K562 (cell line): Measurements from ENCODE around the gene ENO3. TPM values are rescaled to one million over a fixed set of nuclear protein-coding genes. Genes with fewer than 3 reads are reported as not detected.

Experiments used
- ATAC-seq: fragments of 200-7000 bp; cut with Tn5 transposase; 3 replicates; pipeline ENCODE4 v1.9.1; 2020; ENCODE audit warnings: moderate library complexity
- BruUV-seq: library from RNA; stranded (reverse); fragments of 400-500 nt; replicated peaks from 2 replicates; lab custom pipeline; 2021; lab: Mats Ljungman, UMichigan
- CTCF ChIA-PET: fragments of 300-600 bp; formaldehyde crosslinking; extraction: SDS; loops from one replicate; lab custom pipeline; 2021; ENCODE audit warnings: low intra/inter-chr PET ratio; lab: Yijun Ruan, JAX
- POLR2A ChIA-PET: fragments of 300-600, 350-650 bp; sonication (Branson Sonifier 250); formaldehyde crosslinking; extraction: SDS; loops from one replicate; lab custom pipeline; 2021; ENCODE audit warnings: antibody characterized with exemption, inconsistent platforms; lab: Yijun Ruan, JAX
- DNase-seq, 4 experiments: peaks; one replicate each; pipeline versions ENCODE4 v3.0.0 to v3.0.0-alpha.2; 2011 to 2018; ENCODE audit warnings: low spot score in 3 of 4, mixed read lengths in 3 of 4; ENCODE audit errors: extremely low read depth in 1 of 4
- FAIRE-seq: peaks from 2 replicates; lab custom pipeline; 2011; peaks lifted over from hg19 to GRCh38; lab: Jason Lieb, UNC
- H2AFZ ChIP-seq: 2 replicates; pipeline ENCODE4 v1.6.0; 2011; ENCODE audit warnings: low read depth, low read length, control low read depth, inconsistent platforms
- H3K27ac ChIP-seq: fragments of 200-600 bp; 3 replicates; pipeline ENCODE4 v1.8.0; 2011; ENCODE audit warnings: low read depth, mild to moderate bottlenecking, control low read depth, inconsistent platforms, low read length, moderate library complexity, mixed read lengths; ENCODE audit errors: extremely low read depth
- H3K27me3 ChIP-seq, 2 experiments: fragments of 300-600 bp in 1 of 2; 2 replicates in 1 of 2; 3 replicates in 1 of 2; pipeline versions ENCODE4 v1.6.0 to v1.8.0; 2011; ENCODE audit warnings: inconsistent platforms in 2 of 2, low read length in 2 of 2, mild to moderate bottlenecking in 1 of 2, mixed read lengths in 1 of 2, moderate library complexity in 1 of 2; ENCODE audit not compliant: control insufficient read depth in 2 of 2, insufficient read depth in 2 of 2
- H3K36me3 ChIP-seq: fragments of 300-600 bp; 3 replicates; pipeline ENCODE4 v1.8.0; 2011; ENCODE audit warnings: mild to moderate bottlenecking, low read length, inconsistent platforms; ENCODE audit not compliant: control insufficient read depth, insufficient read depth
- H3K4me1 ChIP-seq, 2 experiments: fragments of 200-600 bp in 1 of 2; replicated peaks in 1 of 2; 2 replicates in 1 of 2; 3 replicates in 1 of 2; pipeline versions ENCODE4 v1.5.1 to v1.8.0; 2011; ENCODE audit warnings: inconsistent platforms in 2 of 2, low read length in 2 of 2, mild to moderate bottlenecking in 1 of 2, mixed read lengths in 1 of 2, moderate library complexity in 1 of 2; ENCODE audit not compliant: control insufficient read depth in 2 of 2, insufficient read depth in 2 of 2
- H3K4me2 ChIP-seq: 2 replicates; pipeline ENCODE4 v1.6.1; 2011; ENCODE audit warnings: low read length, control low read depth, inconsistent platforms, mixed read lengths; ENCODE audit not compliant: insufficient read depth
- H3K4me3 ChIP-seq: fragments of 200-600 bp; sonication (generic), shearing (Covaris generic); 2 replicates; pipeline ENCODE4 v1.5.1; 2016; ENCODE audit warnings: control low read depth, inconsistent platforms
- H3K79me2 ChIP-seq: fragments of 200-600 bp; 3 replicates; pipeline ENCODE4 v1.8.0; 2011; ENCODE audit warnings: low read length, inconsistent platforms; ENCODE audit not compliant: control insufficient read depth, insufficient read depth
- H3K9ac ChIP-seq, 2 experiments: 2 replicates each; pipeline versions ENCODE4 v1.6.0 to v1.6.1; 2011; ENCODE audit warnings: low read depth in 2 of 2, low read length in 2 of 2, control low read depth in 1 of 2, inconsistent platforms in 1 of 2, mild to moderate bottlenecking in 1 of 2, mixed read lengths in 1 of 2; ENCODE audit not compliant: insufficient read depth in 1 of 2
- H3K9me1 ChIP-seq: one replicate; pipeline ENCODE4 v1.6.0; 2011; ENCODE audit warnings: inconsistent platforms, mild to moderate bottlenecking, low read length, moderate library complexity; ENCODE audit not compliant: control insufficient read depth, insufficient read depth
- H3K9me3 ChIP-seq: replicated peaks from 2 replicates; pipeline ENCODE4 v1.5.1; 2011; ENCODE audit warnings: low read depth, low read length, inconsistent platforms; ENCODE audit not compliant: control insufficient read depth, insufficient read depth
- H4K20me1 ChIP-seq: replicated peaks from 2 replicates; pipeline ENCODE4 v1.6.1; 2011; ENCODE audit warnings: low read length, inconsistent platforms, mixed read lengths; ENCODE audit not compliant: control insufficient read depth, insufficient read depth
- CLOCK ChIP-seq: fragments of 250-450 bp; sonication (Bioruptor Pico); IDR thresholded peaks from 2 replicates; pipeline ENCODE4 v1.4.0; 2020; ENCODE audit warnings: mild to moderate bottlenecking, moderate library complexity, borderline replicate concordance
- FOXK1 ChIP-seq: sonication (generic); formaldehyde crosslinking; IDR thresholded peaks from 2 replicates; pipeline ENCODE4 v1.8.0; 2022; ENCODE audit warnings: missing genetic modification reagents, mild to moderate bottlenecking, borderline replicate concordance
- MBD1 ChIP-seq: fragments of 250-450 bp; sonication (Bioruptor Pico); IDR thresholded peaks from 2 replicates; pipeline ENCODE4 v1.8.0; 2022; ENCODE audit warnings: inconsistent platforms
- NFE2 ChIP-seq: IDR thresholded peaks from 2 replicates; pipeline ENCODE4 v1.6.1; 2014; ENCODE audit warnings: antibody characterized with exemption, low read depth
- RBFOX2 ChIP-seq: fragments of 200-400 bp; formaldehyde crosslinking; IDR thresholded peaks from 2 replicates; pipeline ENCODE4 v1.6.1; 2017; ENCODE audit warnings: low read depth, mild to moderate bottlenecking, low read length, moderate library complexity
- RBM22 ChIP-seq: fragments of 200-400 bp; formaldehyde crosslinking; IDR thresholded peaks from 2 replicates; pipeline ENCODE4 v1.6.1; 2018; ENCODE audit warnings: low read length, low read depth; ENCODE audit not compliant: poor library complexity, severe bottlenecking
- WGBS: fragments of 100-300 bp; shearing (Covaris generic); methylation state at CpG from one replicate; pipeline ENCODE4 v1.1.6; 2016; ENCODE audit warnings: low coverage, mixed read lengths; ENCODE audit not compliant: insufficient coverage; ENCODE audit errors: missing lambda C conversion rate; 5-methylcytosine and 5-hydroxymethylcytosine counted together
- in situ Hi-C: fragments of 300-500 bp; cut with MboI; formaldehyde crosslinking; loops from 4 replicates; pipeline ENCODE4 v1.15.0; 2018; ENCODE audit warnings: inconsistent platforms, mixed read lengths
- intact Hi-C: fragments of 100-400 bp; cut with micrococcal nuclease; formaldehyde crosslinking; loops from 2 replicates; pipeline ENCODE4 v1.14.2; 2022
- polyA plus RNA-seq, 8 experiments: library from polyadenylated mRNA; depleted of rRNA in 4 of 8; stranded (reverse) in 5 of 8; unstranded in 3 of 8; fragments of >200 nt; fragmentation: Nextera tagmentation in 2 of 8; fragmentation: Illumina TruSeq in 1 of 8; extraction: Ambion mirVana in 2 of 8; extraction: Trizol in 1 of 8; gene quantifications; 2 replicates each; pipeline versions ENCODE4 v1.2.1 to v1.2.3, GENCODE V29; 2011 to 2014; ENCODE audit warnings: inconsistent platforms in 1 of 8, missing spikeins in 1 of 8
- total RNA-seq, 7 experiments: library from RNA; depleted of rRNA in 6 of 7; stranded (reverse); fragments of >200 nt in 6 of 7; fragmentation: Illumina TruSeq in 2 of 7; extraction: Trizol in 2 of 7; gene quantifications; 2 replicates each; pipeline versions ENCODE4 v1.2.1 to v1.2.3, GENCODE V29; 2011 to 2021; ENCODE audit warnings: low replicate concordance in 1 of 7

ENO3 gene
- total and polyA plus RNA-seq, 9 of the 15 experiments (the other 6 are each of a cell fraction or from before 2014, with no cell fraction given), result 5.7 to 17.2 (median 9.9) TPM

- TF ChIP-seq RBM22 (no peak), NFE2 (no peak)
Observed at GRCh38 chr17:4971826-4972225, 20.9 kb downstream of the ENO3 start (continued).

GRCh38 chr17:4972322-4972721, 21.4 kb downstream of the ENO3 start:
- no peaks in the 10 kb centered on the region for H3K9me3 ChIP-seq
- peak overlapping the region in 1 of 2 experiments; percentile 45; a peak in 1 of 4 replicates for H3K9ac ChIP-seq
- peaks cover 17 to 21% of the 10 kb centered on the region in 2 experiments for H3K4me1 ChIP-seq
- H2AFZ ChIP-seq, result no peak overlapping the region
- no peaks in the 10 kb centered on the region for H4K20me1 ChIP-seq
- ATAC-seq (no peak), DNase-seq (no peak), FAIRE-seq (no peak)
- intact Hi-C loops (no loop called here), in situ Hi-C loops (no loop called here)
- TF ChIP-seq MBD1 (CRISPR knock-in tag), result no peak
- TF ChIP-seq RBFOX2, result 0 out of 2 replicates have a peak, but pooled peaks have one; percentile 25
- no peak for TF ChIP-seq FOXK1
- TF ChIP-seq CLOCK, result no peak
- BruUV-seq, result TSS peak; percentile 17
- H3K4me3 ChIP-seq, result no peak overlapping the region
- H3K4me2 ChIP-seq, result no peak overlapping the region
- POLR2A ChIA-PET, result no interaction called here
- WGBS, result 84% methylated on average over 9 of the region's 12 CpGs
- H3K9me1 ChIP-seq, result no peaks in the 10 kb centered on the region
- H3K27me3 ChIP-seq, result no peaks in the 10 kb centered on the region
- H3K79me2 ChIP-seq, result peaks cover 12% of the 10 kb centered on the region; the same call in 2 of the 3 replicates
- peaks cover 74% of the 10 kb centered on the region; the same call in 2 of the 3 replicates for H3K36me3 ChIP-seq
- CTCF ChIA-PET, result interaction anchor here (0.6 kb wide), 1 partner anchor 271 kb away, joined by 3 read pairs; no protein-coding TSS in a partner anchor
- H3K27ac ChIP-seq, result no peak overlapping the region
